Activated CD4-positive, alpha-beta memory T cell treated with anti-CD3 and anti-CD28 coated beads for 36 hours (primary cell): ENCODE measurements around the gene ZNF728. TPM values are rescaled to one million over a fixed set of nuclear protein-coding genes. Genes with fewer than 3 reads are reported as not detected.

Source experiments
- total RNA-seq, 2 experiments: library from RNA; stranded (reverse); gene quantifications; one replicate each; pipeline ENCODE4 v1.2.3, GENCODE V29; 2021

The ZNF728 gene
- total RNA-seq, 2 experiments from 2014 or later: not detected

Other genes starting within 250 kb of the ZNF728 start
- gene ZNF99, start 219.0 kb downstream of the ZNF728 start, total RNA-seq: not detected
- gene ZNF723, start 170.9 kb downstream of the ZNF728 start, total RNA-seq: under 1 TPM in 1 of 2 experiments, not detected in 1; 0.12 TPM
- gene ZNF730, start 113.8 kb upstream of the ZNF728 start, total RNA-seq: under 1 TPM; 0.31 to 0.51 TPM
- 10 to 100 TPM; 13.6 to 14.5 TPM for gene ZNF724, start 247.2 kb upstream of the ZNF728 start, total RNA-seq